Naive thymus-derived CD4-positive, alpha-beta T cell (primary cell): ENCODE measurements around the gene MGLL. TPM values are rescaled to one million over a fixed set of nuclear protein-coding genes. Genes with fewer than 3 reads are reported as not detected.

ENCODE experiments used
- ATAC-seq: fragments of 150-1000 bp; cut with Tn5 transposase; 2 replicates; pipeline ENCODE4 v1.10.0; 2021; ENCODE audit warnings: mild to moderate bottlenecking, moderate library complexity
- CTCF ChIA-PET: fragments of 350-600 bp; sonication (Branson Sonifier 250); formaldehyde crosslinking; loops from one replicate; lab custom pipeline; 2021; ENCODE audit warnings: antibody characterized with exemption; lab: Charles Lee
- POLR2A ChIA-PET: fragments of 350-600 bp; sonication (Branson Sonifier 250); formaldehyde crosslinking; loops from one replicate; lab custom pipeline; 2021; ENCODE audit warnings: antibody characterized with exemption, inconsistent platforms; lab: Charles Lee
- DNase-seq, 9 donors: peaks; one replicate each; pipeline versions ENCODE4 v3.0.0 to v3.0.0-alpha.2; 2020 to 2022; ENCODE audit warnings: mixed read lengths in 1 of 9
- H3K27ac ChIP-seq: one replicate; pipeline ENCODE4 v1.7.0; 2013; ENCODE audit warnings: mild to moderate bottlenecking, low read depth, low read length, moderate library complexity
- H3K27me3 ChIP-seq, 2 donors: one replicate each; pipeline ENCODE4 v1.7.0; 2013; ENCODE audit warnings: low read length in 2 of 2, mild to moderate bottlenecking in 2 of 2, moderate library complexity in 2 of 2; ENCODE audit not compliant: control insufficient read depth in 2 of 2, insufficient read depth in 2 of 2
- H3K36me3 ChIP-seq, 3 experiments: 1 replicate in 2 of 3; 2 replicates in 1 of 3; pipeline ENCODE4 v1.7.0; 2013; ENCODE audit warnings: low read length in 3 of 3, mild to moderate bottlenecking in 3 of 3, moderate library complexity in 1 of 3; ENCODE audit not compliant: insufficient read depth in 3 of 3, control insufficient read depth in 2 of 3
- H3K4me1 ChIP-seq, 2 donors: one replicate each; pipeline ENCODE4 v1.7.0; 2013; ENCODE audit warnings: low read length in 2 of 2, mild to moderate bottlenecking in 2 of 2, moderate library complexity in 1 of 2; ENCODE audit not compliant: control insufficient read depth in 2 of 2, insufficient read depth in 2 of 2
- H3K4me3 ChIP-seq: 2 replicates; pipeline ENCODE4 v1.7.0; 2013; ENCODE audit warnings: mild to moderate bottlenecking, low read length
- H3K9me3 ChIP-seq, 3 experiments: 1 replicate in 2 of 3; 2 replicates in 1 of 3; pipeline ENCODE4 v1.7.0; 2013; ENCODE audit warnings: low read length in 3 of 3; ENCODE audit not compliant: control insufficient read depth in 2 of 3
- H3K27ac Mint-ChIP-seq, 9 donors: one replicate each; pipeline ENCODE4 v1.8.0; 2020 to 2022; ENCODE audit warnings: mixed read lengths in 9 of 9, mild to moderate bottlenecking in 8 of 9, moderate library complexity in 5 of 9, inconsistent platforms in 2 of 9
- H3K27me3 Mint-ChIP-seq, 5 donors: one replicate each; pipeline ENCODE4 v1.8.0; 2021 to 2022; ENCODE audit warnings: mixed read lengths in 5 of 5, mild to moderate bottlenecking in 1 of 5
- H3K36me3 Mint-ChIP-seq, 5 donors: one replicate each; pipeline ENCODE4 v1.8.0; 2020 to 2022; ENCODE audit warnings: mixed read lengths in 5 of 5, mild to moderate bottlenecking in 3 of 5, inconsistent platforms in 1 of 5
- H3K4me1 Mint-ChIP-seq, 7 donors: one replicate each; pipeline ENCODE4 v1.8.0; 2020 to 2022; ENCODE audit warnings: mixed read lengths in 7 of 7, mild to moderate bottlenecking in 3 of 7, inconsistent platforms in 1 of 7
- H3K4me3 Mint-ChIP-seq, 10 donors: one replicate each; pipeline ENCODE4 v1.8.0; 2020 to 2022; ENCODE audit warnings: mild to moderate bottlenecking in 10 of 10, mixed read lengths in 10 of 10, moderate library complexity in 6 of 10, inconsistent platforms in 2 of 10
- H3K9me3 Mint-ChIP-seq, 11 donors: one replicate each; pipeline ENCODE4 v1.8.0; 2020 to 2022; ENCODE audit warnings: mixed read lengths in 11 of 11, mild to moderate bottlenecking in 4 of 11, inconsistent platforms in 1 of 11, moderate library complexity in 1 of 11
- intact Hi-C, 2 donors: fragments of 100-400 bp; cut with micrococcal nuclease; formaldehyde crosslinking; loops; one replicate each; pipeline ENCODE4 v1.15.1; 2023
- polyA plus RNA-seq, 2 donors: library from polyadenylated mRNA; unstranded; fragments of 300-500 nt; fragmentation: Illumina TruSeq; gene quantifications; one replicate each; pipeline ENCODE4 v1.2.3, GENCODE V29; 2021
- total RNA-seq, 6 experiments: library from RNA in 5 of 6; stranded (reverse) in 5 of 6; gene quantifications; 1 replicate in 5 of 6; 2 replicates in 1 of 6; pipeline ENCODE4 v1.2.3 and lab custom pipeline; 2021 to 2026

The MGLL gene
- total and polyA plus RNA-seq, 7 experiments from 2014 or later = 1.0 to 6.0 (median 2.1) TPM; not detected in 2

GRCh38 chr3:127839099-127839498, 16.8 kb upstream of the MGLL start:
- ChIA-PET CTCF (no interaction called here), POLR2A (no interaction called here)
- H3K4me1 Mint-ChIP-seq = peaks cover 0 to 4% (median 0%) of the 10 kb centered on the region in 7 donors
- no peaks in the 10 kb centered on the region for H3K27me3 ChIP-seq
- peaks cover 0 to 4% (median 0%) of the 10 kb centered on the region in 11 donors for H3K9me3 Mint-ChIP-seq
- no peak overlapping the region for H3K4me3 ChIP-seq
- no peaks in the 10 kb centered on the region for H3K4me1 ChIP-seq
- H3K36me3 ChIP-seq = no peaks in the 10 kb centered on the region
- H3K36me3 Mint-ChIP-seq = no peaks in the 10 kb centered on the region
- H3K27ac ChIP-seq = no peak overlapping the region
- no peak overlapping the region for H3K4me3 Mint-ChIP-seq
- no peak overlapping the region for H3K27ac Mint-ChIP-seq
- ATAC-seq (no peak), DNase-seq (no peak)
- H3K27me3 Mint-ChIP-seq = peaks cover 0 to 14% (median 11%) of the 10 kb centered on the region in 5 donors
- intact Hi-C loops = no loop called here
- H3K9me3 ChIP-seq = no peaks in the 10 kb centered on the region

- CTCF ChIA-PET = no interaction called here
- H3K9me3 Mint-ChIP-seq = peaks cover 0 to 15% (median 4%) of the 10 kb centered on the region in 11 donors
- H3K36me3 Mint-ChIP-seq = no peaks in the 10 kb centered on the region
- H3K4me3 Mint-ChIP-seq = no peak overlapping the region
- Histone ChIP-seq H3K9me3 (no peaks in the 10 kb centered on the region), H3K4me1 (no peaks in the 10 kb centered on the region), H3K36me3 (no peaks in the 10 kb centered on the region), H3K4me3 (no peak overlapping the region), H3K27ac (no peak overlapping the region), H3K27me3 (no peaks in the 10 kb centered on the region)
- peaks cover 0 to 4% (median 0%) of the 10 kb centered on the region in 7 donors for H3K4me1 Mint-ChIP-seq
- intact Hi-C loops = no loop called here
- peaks cover 0 to 34% (median 27%) of the 10 kb centered on the region in 5 donors for H3K27me3 Mint-ChIP-seq
- no peak for DNase-seq
- ATAC-seq = no peak
- no peak overlapping the region for H3K27ac Mint-ChIP-seq
- POLR2A ChIA-PET = no interaction called here
Measured at GRCh38 chr3:127835993-127836882, 13.9 kb upstream of the MGLL start.

GRCh38 chr3:127834771-127835170, 12.5 kb upstream of the MGLL start:
- peaks cover 0 to 4% (median 0%) of the 10 kb centered on the region in 7 donors for H3K4me1 Mint-ChIP-seq
- H3K27me3 Mint-ChIP-seq = peaks cover 6 to 48% (median 27%) of the 10 kb centered on the region in 5 donors
- Histone ChIP-seq H3K4me3 (no peak overlapping the region), H3K27ac (no peak overlapping the region), H3K4me1 (no peaks in the 10 kb centered on the region), H3K27me3 (no peaks in the 10 kb centered on the region), H3K9me3 (peaks cover 0 to 5% (median 0%) of the 10 kb centered on the region in 3 experiments), H3K36me3 (no peaks in the 10 kb centered on the region)
- POLR2A ChIA-PET = no interaction called here
- peaks cover 0 to 9% (median 0%) of the 10 kb centered on the region in 5 donors for H3K36me3 Mint-ChIP-seq
- H3K4me3 Mint-ChIP-seq = no peak overlapping the region
- no peak overlapping the region for H3K27ac Mint-ChIP-seq
- H3K9me3 Mint-ChIP-seq = peaks cover 6 to 27% (median 15%) of the 10 kb centered on the region in 11 donors
- DNase-seq (no peak), ATAC-seq (no peak)
- CTCF ChIA-PET = no interaction called here
- intact Hi-C loops = loop anchor here (5.0 kb wide), 2 partner anchors 182 to 257 kb away; no protein-coding TSS in a partner anchor

GRCh38 chr3:127833281-127834032, 11.1 kb upstream of the MGLL start:
- CTCF ChIA-PET = no interaction called here

GRCh38 chr3:127831723-127832172, 9.4 kb upstream of the MGLL start:
- ATAC-seq (peak; percentile 68), DNase-seq (no peak)
- Mint-ChIP-seq H3K27me3 (peaks cover 11 to 55% (median 25%) of the 10 kb centered on the region in 5 donors), H3K4me1 (peaks cover 0 to 4% (median 0%) of the 10 kb centered on the region in 7 donors), H3K27ac (no peak overlapping the region), H3K4me3 (no peak overlapping the region), H3K36me3 (peaks cover 0 to 20% (median 0%) of the 10 kb centered on the region in 5 donors), H3K9me3 (peaks cover 6 to 48% (median 33%) of the 10 kb centered on the region in 11 donors)
- intact Hi-C loops = loop anchor here (2.0 to 5.0 kb wide), 4 partner anchors 41 to 257 kb away; no protein-coding TSS in a partner anchor
- Histone ChIP-seq H3K27ac (no peak overlapping the region), H3K4me3 (no peak overlapping the region), H3K36me3 (no peaks in the 10 kb centered on the region), H3K4me1 (no peaks in the 10 kb centered on the region), H3K9me3 (peaks cover 0 to 5% (median 0%) of the 10 kb centered on the region in 3 experiments), H3K27me3 (no peaks in the 10 kb centered on the region)
- CTCF ChIA-PET = no interaction called here
- POLR2A ChIA-PET = no interaction called here

More at GRCh38 chr3:127833281-127834032, 11.1 kb upstream of the MGLL start:
- H3K36me3 ChIP-seq = no peaks in the 10 kb centered on the region
- H3K27me3 ChIP-seq = no peaks in the 10 kb centered on the region
- H3K4me3 ChIP-seq = no peak overlapping the region
- H3K9me3 Mint-ChIP-seq = peaks cover 6 to 37% (median 25%) of the 10 kb centered on the region in 11 donors
- H3K4me1 ChIP-seq = no peaks in the 10 kb centered on the region
- H3K27me3 Mint-ChIP-seq = peaks cover 6 to 45% (median 25%) of the 10 kb centered on the region in 5 donors
- POLR2A ChIA-PET = no interaction called here
- no peak overlapping the region for H3K27ac ChIP-seq
- DNase-seq (no peak), ATAC-seq (no peak)
- H3K9me3 ChIP-seq = peaks cover 0 to 5% (median 0%) of the 10 kb centered on the region in 3 experiments
- H3K4me3 Mint-ChIP-seq = no peak overlapping the region
- H3K27ac Mint-ChIP-seq = no peak overlapping the region
- peaks cover 0 to 15% (median 0%) of the 10 kb centered on the region in 5 donors for H3K36me3 Mint-ChIP-seq
- H3K4me1 Mint-ChIP-seq = peaks cover 0 to 4% (median 0%) of the 10 kb centered on the region in 7 donors
- intact Hi-C loops = loop anchor here (2.0 to 5.0 kb wide), 3 partner anchors 181 to 259 kb away; no protein-coding TSS in a partner anchor

DNA sequence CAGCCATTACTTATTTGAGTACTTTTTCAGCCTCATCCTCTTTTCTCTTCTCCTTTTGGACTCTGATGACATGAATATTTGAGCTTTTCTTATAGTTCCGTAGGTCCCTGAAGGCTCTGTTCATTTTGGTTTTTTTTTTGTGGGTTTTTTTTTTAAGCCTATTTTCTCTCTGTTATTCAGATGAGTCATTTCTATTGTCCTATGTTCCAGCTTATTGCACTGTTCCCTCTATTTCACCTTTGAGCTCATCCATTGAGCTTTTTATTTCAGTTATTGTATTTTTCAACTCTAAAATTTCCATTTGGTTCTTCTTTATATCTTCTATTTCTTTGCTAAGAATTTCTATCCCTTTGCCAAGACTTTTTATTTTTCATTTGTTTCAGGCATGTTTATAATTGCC, 7.2 kb upstream of the MGLL start:
- no peak for DNase-seq
- Histone ChIP-seq H3K36me3 (no peaks in the 10 kb centered on the region), H3K27me3 (no peaks in the 10 kb centered on the region), H3K4me3 (no peak overlapping the region), H3K9me3 (peaks cover 0 to 5% (median 0%) of the 10 kb centered on the region in 3 experiments), H3K4me1 (no peaks in the 10 kb centered on the region), H3K27ac (no peak overlapping the region)
- peaks cover 6 to 49% (median 33%) of the 10 kb centered on the region in 11 donors for H3K9me3 Mint-ChIP-seq
- ATAC-seq = no peak
- no peak overlapping the region for H3K4me3 Mint-ChIP-seq
- ChIA-PET POLR2A (no interaction called here), CTCF (no interaction called here)
- no peak overlapping the region for H3K27ac Mint-ChIP-seq
- peaks cover 0 to 20% (median 0%) of the 10 kb centered on the region in 5 donors for H3K36me3 Mint-ChIP-seq
- H3K27me3 Mint-ChIP-seq = peaks cover 26 to 75% (median 36%) of the 10 kb centered on the region in 5 donors
- intact Hi-C loops = no loop called here
- peaks cover 0 to 2% (median 0%) of the 10 kb centered on the region in 7 donors for H3K4me1 Mint-ChIP-seq
